HG02884 (cell line): ENCODE data around the gene SPRED1.

ENCODE experiments used
- ATAC-seq: cut with Tn5 transposase; IDR thresholded peaks from one replicate; pipeline ENCODE4 v1.9.1; 2021; ENCODE audit warnings: mild to moderate bottlenecking, moderate library complexity; ENCODE audit not compliant: unreplicated experiment

Gene SPRED1

DNA sequence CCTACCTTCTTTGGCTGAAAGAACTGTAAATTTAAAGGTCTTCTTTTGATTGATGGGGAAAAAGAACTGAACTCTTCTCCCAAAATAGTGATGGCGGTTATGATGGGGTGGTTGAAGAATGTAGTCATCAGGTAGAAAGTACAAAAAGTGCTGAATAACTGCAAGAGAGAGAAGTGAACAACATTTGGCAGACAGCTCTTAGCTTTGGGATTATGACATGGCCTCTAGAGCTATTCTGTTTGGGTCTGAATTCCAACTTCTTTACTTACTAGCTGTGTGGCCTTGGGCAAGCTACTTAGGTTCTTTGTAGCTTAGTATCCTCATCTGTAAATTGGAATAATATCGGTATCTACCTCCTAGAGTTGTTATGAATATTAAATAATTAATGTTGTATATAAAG is 91.7 kb downstream of the SPRED1 start:
- ATAC-seq: no peak

- ATAC-seq: no peak
Observed at GRCh38 chr15:38349251-38349650, 96.6 kb downstream of the SPRED1 start.

DNA sequence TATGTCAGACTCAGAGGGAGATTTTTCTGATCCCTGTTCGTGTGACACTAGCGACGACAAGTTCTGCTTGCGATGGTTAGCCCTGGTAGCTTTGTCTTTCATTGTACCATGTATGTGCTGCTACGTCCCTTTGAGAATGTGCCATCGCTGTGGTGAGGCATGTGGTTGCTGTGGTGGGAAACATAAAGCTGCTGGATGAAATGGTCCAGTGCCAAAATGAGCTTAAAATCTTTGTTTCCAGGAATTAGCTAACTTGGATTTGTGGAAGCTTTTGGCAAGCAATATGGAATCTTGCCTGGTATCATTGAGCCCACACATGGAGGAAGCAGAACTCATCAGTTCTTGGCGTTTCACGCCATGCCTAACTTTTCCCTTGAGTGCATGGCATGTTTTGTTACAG is 98.8 kb downstream of the SPRED1 start:
- no peak for ATAC-seq

DNA sequence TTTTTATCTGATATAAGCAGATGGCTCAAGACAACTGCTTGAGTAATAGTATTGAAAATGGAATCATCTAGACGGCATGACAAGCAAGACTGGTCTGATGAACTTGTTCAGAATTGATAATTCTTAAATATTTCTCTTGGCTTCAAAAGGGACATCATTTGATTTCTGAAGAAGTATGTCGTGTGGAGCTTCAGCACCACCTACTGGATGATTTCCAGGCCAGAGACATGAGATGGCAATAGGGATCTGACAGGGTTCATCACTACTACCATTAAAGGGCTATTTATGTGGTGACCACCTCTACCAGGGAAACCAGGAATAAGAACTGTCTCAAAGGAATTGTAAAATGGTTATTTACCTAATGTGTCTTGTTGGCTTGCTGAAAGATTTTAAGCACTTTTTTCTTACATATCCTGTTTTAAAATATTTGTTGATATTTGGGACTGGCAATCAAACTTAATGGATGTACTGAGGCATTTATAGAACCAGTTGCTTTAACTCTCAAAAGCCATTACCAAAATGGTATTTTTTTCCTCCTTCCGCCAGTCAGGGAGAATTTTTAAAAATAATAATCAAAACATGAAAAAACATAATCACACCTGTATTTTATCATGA is 101.8 kb downstream of the SPRED1 start:
- ATAC-seq: no peak

- no peak for ATAC-seq
Observed at GRCh38 chr15:38362355-38362754, 109.7 kb downstream of the SPRED1 start.

- ATAC-seq: no peak
Observed at GRCh38 chr15:38367476-38367875, 114.8 kb downstream of the SPRED1 start.

- ATAC-seq: no peak
Observed at GRCh38 chr15:38369936-38370478, 117.4 kb downstream of the SPRED1 start.

- ATAC-seq: no peak
Observed at GRCh38 chr15:38373016-38373415, 120.4 kb downstream of the SPRED1 start.

DNA sequence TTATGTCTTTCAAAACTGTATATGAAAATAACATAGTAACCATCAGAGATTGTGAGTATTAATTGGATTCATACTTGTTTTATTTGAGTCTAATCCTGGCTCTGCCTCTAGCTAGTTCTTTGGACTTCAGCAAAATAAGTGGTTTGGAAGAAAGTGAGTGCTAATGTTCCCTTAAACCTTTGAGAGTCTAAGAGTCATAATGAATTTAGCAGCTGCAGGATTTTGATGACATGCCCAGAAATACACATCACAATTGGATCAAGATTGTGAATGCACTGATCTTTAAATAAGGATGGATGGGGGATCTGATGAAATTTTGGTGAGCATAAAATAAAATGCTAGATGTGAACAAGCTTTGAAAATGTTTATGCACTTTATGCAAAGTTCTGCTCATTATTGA is 121.4 kb downstream of the SPRED1 start:
- ATAC-seq: no peak

- ATAC-seq: no peak
Observed at GRCh38 chr15:38374556-38374955, 121.9 kb downstream of the SPRED1 start.

- no peak for ATAC-seq
Observed at GRCh38 chr15:38376081-38376480, 123.4 kb downstream of the SPRED1 start.

DNA sequence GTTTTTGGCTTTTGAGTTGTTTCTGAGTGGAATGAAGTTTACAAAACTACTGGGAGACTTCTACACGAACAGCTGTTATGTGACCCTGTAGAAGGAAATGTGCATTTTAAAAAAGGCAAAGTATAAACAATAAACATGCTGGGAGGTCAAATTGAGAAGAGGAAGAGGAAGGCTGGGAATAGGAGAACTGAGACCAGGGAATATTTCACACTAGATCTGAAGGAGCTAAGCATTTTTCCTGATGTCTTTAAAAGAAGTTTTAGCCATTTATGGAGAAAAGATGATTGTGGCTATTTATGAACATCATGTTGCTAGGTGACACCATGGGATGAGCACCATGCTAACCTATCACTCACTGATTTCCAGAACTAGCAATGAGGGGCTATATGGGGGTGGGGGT is 125.0 kb downstream of the SPRED1 start:
- no peak for ATAC-seq

GRCh38 chr15:38378161-38378560 is 125.5 kb downstream of the SPRED1 start:
- no peak for ATAC-seq

DNA sequence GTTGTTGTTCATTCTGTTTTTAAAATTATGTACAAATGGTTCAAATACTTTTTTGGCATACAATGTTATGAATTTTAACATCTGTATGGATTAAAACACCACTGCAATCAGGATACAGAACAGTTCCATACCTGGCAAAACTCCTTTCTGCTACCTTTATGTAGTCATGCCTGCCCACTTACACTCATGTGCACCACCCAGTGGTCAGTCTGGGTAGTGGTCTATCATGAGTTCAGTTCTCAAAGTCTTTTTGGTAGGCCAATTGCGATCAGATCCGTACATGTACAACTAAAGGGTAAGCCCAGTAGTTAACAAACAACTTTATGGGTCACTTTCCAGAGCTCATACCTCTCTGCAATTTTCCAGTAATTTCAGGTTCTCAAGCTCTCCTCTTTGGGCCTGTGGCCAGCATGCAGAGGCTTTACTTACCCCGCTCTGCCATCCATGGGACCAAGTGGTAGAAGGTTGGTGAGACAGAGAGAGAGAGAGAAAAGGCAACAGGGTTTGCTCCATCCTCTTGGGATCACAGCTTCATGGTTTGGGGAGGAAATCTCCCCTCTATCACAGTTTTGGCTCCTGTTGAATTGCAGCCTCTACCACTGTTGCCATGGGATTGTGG is 137.4 kb downstream of the SPRED1 start:
- peak; percentile 87 for ATAC-seq

DNA sequence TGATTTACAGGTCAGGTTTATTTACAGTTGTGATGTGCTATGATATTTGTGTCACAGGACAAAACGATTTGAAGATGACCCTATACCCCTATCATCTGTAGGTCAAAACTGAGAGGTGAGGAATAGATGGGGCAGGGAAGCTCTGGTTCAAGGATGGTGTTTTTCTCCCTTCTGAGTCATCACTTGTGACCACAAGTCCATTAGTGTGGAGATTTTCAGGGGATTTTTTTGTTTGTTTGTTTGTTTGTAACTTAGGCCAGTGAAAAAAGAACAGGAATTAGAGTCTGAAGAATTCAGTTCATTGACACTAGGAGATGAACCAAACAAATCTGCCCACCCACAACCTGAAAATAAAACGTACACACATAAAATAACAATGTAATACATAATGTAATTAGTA is 138.6 kb downstream of the SPRED1 start:
- ATAC-seq: no peak

DNA sequence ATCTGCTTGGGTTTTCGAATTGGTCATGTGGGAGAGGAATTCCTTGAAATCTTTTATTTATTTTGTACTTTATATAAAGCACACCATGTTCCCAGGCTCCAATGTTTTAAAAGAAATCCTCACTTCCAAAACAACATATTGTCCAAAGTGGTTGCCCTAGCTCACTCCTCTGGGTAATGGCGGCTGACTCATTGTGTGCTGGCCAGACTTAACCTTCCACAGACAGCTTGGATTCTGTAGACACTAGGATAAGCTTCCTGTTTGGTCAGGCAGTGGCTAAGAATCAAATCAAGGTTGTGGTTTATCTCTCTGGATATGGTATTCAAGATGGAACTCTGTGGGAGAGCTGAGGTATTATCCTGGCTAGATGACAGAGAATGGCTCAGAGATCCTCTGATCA is 145.5 kb downstream of the SPRED1 start:
- ATAC-seq: no peak

GRCh38 chr15:38401106-38401505 is 148.5 kb downstream of the SPRED1 start:
- ATAC-seq: no peak

DNA sequence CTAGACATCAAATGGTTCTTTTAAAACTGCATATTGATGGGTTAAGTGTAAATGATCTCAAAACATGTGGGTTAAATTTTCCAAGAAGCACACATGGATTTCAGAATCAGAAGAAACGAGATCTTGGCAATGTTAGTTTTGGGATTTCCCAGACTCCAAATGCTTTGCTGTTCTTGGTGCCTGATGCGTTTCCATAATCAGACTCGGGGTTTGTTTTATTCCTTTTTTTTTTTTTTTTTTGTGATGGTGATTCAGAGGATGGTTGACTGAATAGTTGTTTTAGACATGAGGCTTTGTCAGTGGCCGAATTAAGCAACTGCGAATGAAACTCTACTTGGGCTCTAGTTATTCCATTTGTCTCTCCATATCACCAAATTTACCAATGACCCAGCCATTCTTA is 149.1 kb downstream of the SPRED1 start:
- no peak for ATAC-seq

- ATAC-seq: no peak
Observed at GRCh38 chr15:38406436-38406835, 153.8 kb downstream of the SPRED1 start.
